HG03460 (cell line): ENCODE data around the gene NCL.
A peak's percentile ranks its signal among the peaks of the same experiment; 100 is the strongest.
"Not testable (repeated sequence)": the region's sequence is repeated elsewhere in the genome, so short reads cannot be mapped to it uniquely, and the experiment has no call there.

Experiments
- ATAC-seq: cut with Tn5 transposase; IDR thresholded peaks from one replicate; pipeline ENCODE4 v1.9.1; 2021; ENCODE audit not compliant: unreplicated experiment

NCL gene

GRCh38 chr2:231469583-231469950 is 5.3 kb upstream of the NCL start:
- ATAC-seq = no peak

- ATAC-seq = no peak
These were observed 3.6 kb upstream of the NCL start for GRCh38 chr2:231467613-231468530.

- ATAC-seq = no peak
These were observed 2.8 kb upstream of the NCL start for GRCh38 chr2:231467016-231467545.

- ATAC-seq = peak; percentile 33
These were observed 574 bp upstream of the NCL start for GRCh38 chr2:231464576-231465540.

- ATAC-seq = no peak
These were observed 1.4 kb downstream of the NCL start for GRCh38 chr2:231462729-231463465.

GRCh38 chr2:231461516-231461971 is 2.7 kb downstream of the NCL start:
- ATAC-seq = no peak

- not testable (repeated sequence) for ATAC-seq
These were observed 3.4 kb downstream of the NCL start for GRCh38 chr2:231460841-231461240.

- no peak for ATAC-seq
These were observed 4.0 kb downstream of the NCL start for GRCh38 chr2:231460073-231460835.

GRCh38 chr2:231458368-231458767 is 5.9 kb downstream of the NCL start:
- no peak for ATAC-seq

GRCh38 chr2:231457101-231457500 is 7.2 kb downstream of the NCL start:
- ATAC-seq = no peak

- no peak for ATAC-seq
These were observed 7.8 kb downstream of the NCL start for GRCh38 chr2:231456295-231457004.

GRCh38 chr2:231455890-231456289 is 8.4 kb downstream of the NCL start:
- ATAC-seq = no peak

GRCh38 chr2:231455222-231455621 is 9.1 kb downstream of the NCL start:
- ATAC-seq = no peak

GRCh38 chr2:231454361-231454791 is 9.9 kb downstream of the NCL start:
- no peak for ATAC-seq

- ATAC-seq = no peak
These were observed 11.3 kb downstream of the NCL start for GRCh38 chr2:231452799-231453508.

- no peak for ATAC-seq
These were observed 13.7 kb downstream of the NCL start for GRCh38 chr2:231450548-231450989.

- no peak for ATAC-seq
These were observed 14.7 kb downstream of the NCL start for GRCh38 chr2:231449503-231450054.

GRCh38 chr2:231436957-231437356 is 27.3 kb downstream of the NCL start:
- no peak for ATAC-seq
